Hepatic stellate cell (primary cell): ENCODE data around the gene CDC7.
"Not testable (repeated sequence)": the region's sequence is repeated elsewhere in the genome, so short reads cannot be mapped to it uniquely, and the experiment has no call there.

Experiments used
- DNase-seq: peaks from one replicate; pipeline ENCODE4 v3.0.0; 2011; ENCODE audit warnings: low spot score

Gene CDC7

DNA sequence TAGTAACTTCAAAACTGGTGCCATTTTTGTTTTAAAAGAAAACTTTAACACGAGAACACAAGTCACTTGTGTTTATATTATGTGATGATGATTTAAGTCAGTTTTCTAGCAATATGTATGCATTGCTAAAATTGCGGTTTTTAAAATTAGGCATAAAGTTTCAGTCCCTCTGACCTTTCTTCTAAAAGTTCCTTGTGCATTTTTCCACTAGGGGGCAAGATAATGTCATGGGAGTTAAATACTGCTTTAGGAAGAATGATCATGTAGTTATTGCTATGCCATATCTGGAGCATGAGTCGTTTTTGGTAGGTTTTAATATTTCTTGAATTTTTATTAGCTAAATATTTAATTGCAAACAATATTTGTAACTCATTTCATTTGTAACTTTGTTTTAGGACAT lies 10.7 kb downstream of the CDC7 start:
- DNase-seq, result no peak

DNA sequence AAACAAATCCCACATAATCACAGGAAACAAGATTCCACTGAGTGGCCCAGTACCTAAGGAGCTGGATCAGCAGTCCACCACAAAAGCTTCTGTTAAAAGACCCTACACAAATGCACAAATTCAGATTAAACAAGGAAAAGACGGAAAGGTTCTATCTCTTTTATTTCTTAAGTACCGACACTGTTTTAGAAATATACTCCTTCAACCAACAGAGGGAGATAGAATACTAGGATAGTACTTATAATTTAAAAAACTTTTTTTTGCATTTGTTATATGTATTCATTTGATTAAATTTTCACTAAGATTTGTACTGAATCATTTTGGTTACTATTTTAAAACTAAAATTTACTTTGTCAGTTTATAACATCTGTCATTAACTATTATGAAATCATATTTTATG lies 12.5 kb downstream of the CDC7 start:
- no peak for DNase-seq

DNA sequence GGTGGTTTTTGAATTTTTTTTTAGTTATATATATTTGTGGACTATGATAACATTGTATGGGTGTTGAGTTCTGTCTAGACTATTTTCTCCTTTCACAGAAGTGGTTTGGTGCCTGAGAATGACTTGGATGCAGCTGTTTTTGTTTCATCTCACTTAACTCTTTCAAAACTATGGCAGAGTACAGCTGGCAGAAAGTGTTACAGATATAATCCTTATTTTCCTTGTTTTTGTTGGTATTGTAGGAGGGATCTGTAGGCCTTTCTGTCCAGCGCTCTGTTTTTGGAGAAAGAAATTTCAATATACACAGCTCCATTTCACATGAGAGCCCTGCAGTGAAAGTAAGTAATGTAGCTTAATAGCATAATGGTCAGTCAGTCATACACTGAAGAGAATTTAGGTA lies 13.1 kb downstream of the CDC7 start:
- DNase-seq, result no peak

DNA sequence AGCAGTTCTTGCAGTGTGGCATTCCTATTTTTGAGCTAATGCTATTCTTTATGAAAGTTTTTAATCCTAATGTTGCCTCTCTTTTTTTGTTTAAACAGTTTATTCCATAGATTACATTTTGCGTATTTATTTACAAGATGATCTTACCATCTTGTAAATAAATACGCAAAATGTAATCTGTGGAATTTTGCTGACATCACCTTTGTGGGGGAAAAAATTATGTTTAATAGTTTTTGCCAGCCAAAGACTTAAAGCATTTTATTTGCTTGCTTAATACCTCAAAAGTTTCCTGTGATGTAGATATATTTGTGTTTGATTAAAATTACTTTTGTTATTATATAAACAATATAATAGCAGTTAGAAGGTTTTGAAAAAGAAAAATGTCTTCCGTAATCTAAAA lies 15.3 kb downstream of the CDC7 start:
- DNase-seq, result no peak

DNA sequence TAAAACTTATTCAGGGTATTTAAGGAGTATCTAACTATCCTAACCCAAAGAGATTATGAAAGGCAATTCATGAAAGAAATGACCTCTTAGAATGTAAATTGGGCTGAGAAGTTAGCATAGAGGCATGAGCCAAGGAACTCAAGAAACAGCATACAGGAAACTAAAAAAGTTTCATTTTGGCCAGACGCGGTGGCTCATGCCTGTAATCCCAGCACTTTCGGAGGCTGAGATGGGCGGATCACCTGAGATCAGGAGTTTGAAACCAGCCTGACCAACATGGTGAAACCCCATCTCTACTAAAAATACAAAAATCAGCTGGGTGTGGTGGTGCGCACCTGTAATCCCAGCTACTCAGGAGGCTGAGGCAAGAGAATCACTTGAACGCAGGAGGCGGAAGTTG lies 16.0 kb downstream of the CDC7 start:
- DNase-seq, result not testable (repeated sequence)

- DNase-seq, result not testable (repeated sequence)
These were observed 18.5 kb downstream of the CDC7 start for GRCh38 chr1:91519167-91519566.

DNA sequence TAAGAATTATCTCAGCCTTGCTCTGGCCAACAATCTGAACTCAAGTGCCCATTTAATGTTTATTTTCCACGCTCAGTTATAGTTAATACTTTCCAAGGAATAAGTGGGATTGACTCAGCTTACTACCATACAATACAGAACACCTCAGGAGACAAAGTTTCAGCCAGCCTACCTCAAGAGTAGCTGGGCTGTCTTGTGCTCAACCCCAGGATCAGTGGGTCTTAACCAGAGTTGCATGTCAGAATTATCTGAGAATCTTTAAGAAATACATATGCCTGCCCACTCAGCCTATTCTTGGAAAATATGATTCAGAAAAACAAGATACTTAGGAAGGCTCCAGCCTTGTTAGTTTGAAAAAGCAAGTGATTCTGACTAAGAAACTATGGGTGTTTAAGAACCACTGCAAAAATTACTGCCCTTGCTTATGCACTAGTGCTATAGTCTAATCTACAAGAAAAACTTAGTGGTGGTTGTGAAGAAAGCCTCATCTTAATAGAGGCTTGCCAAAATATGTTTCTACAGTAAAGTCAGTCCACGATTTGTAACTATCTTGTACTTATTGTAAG lies 20.4 kb downstream of the CDC7 start:
- no peak for DNase-seq

GRCh38 chr1:91523482-91523881 lies 22.8 kb downstream of the CDC7 start:
- DNase-seq, result no peak

- no peak for DNase-seq
These were observed 25.8 kb downstream of the CDC7 start for GRCh38 chr1:91526496-91526895.

GRCh38 chr1:91527266-91527765 lies 26.7 kb downstream of the CDC7 start:
- no peak for DNase-seq

- DNase-seq, result no peak
These were observed 27.1 kb downstream of the CDC7 start for GRCh38 chr1:91527781-91528180.

DNA sequence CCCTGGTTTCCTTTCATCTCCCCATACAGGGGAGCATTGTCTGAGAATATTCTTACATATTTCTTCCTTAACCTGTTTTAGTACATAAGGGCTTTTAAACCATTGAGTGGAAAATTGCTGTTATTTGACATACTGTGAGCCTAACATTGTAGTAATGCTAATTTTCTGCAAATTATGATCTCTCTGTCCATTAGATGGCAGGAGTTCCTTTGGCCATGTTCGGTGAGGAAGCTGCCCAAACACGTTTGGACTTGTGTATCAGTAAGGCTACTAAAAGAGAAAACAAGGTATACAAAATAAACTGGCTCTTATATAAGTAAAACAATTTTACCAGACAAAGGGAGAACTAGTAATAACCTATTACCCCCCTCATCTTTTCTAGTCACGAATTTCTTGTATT lies 29.2 kb downstream of the CDC7 start:
- no peak for DNase-seq

GRCh38 chr1:91533361-91534024 lies 32.8 kb downstream of the CDC7 start:
- DNase-seq, result no peak

DNA sequence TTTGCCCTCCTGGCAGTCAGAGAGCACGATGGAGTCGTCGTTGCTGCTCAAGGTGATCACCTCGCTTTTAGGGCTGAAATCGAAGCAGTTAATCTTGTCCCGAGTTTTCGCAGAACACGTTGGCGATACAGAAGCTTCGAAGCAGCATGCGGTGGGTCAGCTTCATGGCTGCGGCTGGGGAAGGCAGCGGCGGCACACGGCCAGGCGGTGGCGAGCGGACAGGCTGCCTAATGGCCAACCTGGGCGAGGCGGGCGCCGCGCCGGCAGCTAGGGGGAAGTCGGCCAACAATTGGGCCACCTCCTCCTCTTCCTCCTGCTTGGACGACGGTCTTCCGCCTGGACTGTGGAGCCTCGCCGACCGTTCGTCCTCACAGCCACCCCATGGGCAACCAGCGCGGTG lies 34.8 kb downstream of the CDC7 start:
- DNase-seq, result no peak

- DNase-seq, result peak; percentile 26
These were observed 36.8 kb downstream of the CDC7 start for GRCh38 chr1:91537281-91537986.

DNA sequence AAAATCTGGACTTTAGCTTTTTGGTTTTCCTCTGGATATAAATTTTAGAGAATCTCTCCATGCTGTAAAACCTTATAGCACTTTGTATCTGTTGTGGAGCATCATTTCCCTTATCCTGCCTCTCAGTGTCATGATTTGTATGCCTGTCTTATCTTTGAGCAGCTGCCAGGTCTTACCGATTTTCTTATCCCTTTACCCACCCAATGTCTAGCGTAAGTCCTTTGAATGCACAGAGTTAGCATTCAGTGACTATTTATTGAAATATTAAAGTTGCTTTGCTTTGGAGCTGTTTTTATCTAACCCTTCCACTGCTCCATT lies 37.3 kb downstream of the CDC7 start:
- no peak for DNase-seq

GRCh38 chr1:91540910-91541309 lies 40.3 kb downstream of the CDC7 start:
- DNase-seq, result no peak

GRCh38 chr1:91541918-91542533 lies 41.4 kb downstream of the CDC7 start:
- no peak for DNase-seq

GRCh38 chr1:91545506-91546300 lies 45.1 kb downstream of the CDC7 start:
- no peak for DNase-seq

DNA sequence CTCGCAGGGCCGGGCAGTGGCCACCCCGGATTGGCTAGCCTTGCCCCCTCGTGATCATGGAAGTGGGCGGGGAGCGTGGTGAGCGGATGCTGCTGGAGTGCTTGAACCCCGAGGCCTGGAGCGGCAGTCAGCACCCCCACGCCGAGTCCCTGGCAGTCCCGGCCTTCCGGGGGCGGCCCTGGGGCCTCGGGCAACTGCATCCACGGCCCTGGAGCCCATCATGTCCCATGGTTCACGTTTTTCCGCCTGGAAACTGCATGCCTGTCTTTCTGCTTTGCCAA lies 45.6 kb downstream of the CDC7 start:
- no peak for DNase-seq

DNA sequence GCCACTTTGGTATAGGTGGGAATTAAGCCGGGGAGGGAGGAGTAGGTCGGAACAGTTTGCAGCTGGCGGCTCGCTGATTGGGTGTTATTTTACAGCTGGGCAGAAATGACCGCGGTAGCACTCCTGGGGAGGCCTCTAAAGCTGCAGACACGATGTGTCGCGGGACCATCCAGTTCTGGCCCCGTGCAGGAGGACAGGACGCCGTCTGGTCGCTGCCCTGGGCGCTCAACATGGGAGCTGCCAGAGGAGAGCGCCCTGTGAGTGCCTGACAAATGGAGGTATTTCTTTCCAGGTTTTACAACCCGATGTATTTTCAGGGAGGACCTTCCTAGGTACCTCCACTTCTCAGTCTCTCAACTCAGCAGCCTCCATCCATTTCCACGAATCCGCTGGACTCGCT lies 46.2 kb downstream of the CDC7 start:
- DNase-seq, result no peak

DNA sequence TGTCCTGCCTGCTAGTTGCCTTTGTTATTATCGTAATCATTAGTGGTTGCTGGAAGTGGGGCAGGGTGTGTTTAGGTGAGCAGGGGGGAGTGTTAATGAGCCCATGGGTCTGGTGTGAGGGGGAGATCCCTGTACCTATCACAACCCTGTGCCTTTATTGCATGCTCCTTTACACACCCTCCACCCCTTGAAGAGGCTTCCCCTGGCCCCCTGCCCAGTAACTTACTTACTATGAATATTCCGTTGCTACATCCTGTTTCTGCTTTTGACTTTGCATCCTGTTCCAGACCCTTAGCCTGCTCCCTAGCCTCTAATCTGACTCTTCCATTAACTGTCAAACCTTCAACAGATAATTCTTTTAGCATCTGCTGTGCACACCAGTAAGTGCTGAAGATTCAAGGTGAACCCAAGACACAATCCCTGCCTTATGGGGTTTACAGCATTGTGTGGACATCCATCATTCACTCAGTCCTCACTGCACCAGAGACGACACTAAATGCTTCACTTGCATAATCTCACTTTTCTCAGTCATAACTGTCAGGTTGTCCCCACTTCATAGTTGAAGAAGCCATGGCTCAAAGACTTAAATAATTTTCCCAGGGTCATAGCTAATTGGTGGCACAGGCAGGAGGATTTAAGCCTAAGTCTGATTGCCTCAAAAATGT lies 47.9 kb downstream of the CDC7 start:
- no peak for DNase-seq
